Measurements from ENCODE around the gene ALS2.
A peak's percentile ranks its signal among the peaks of the same experiment; 100 is the strongest.
"Not testable (repeated sequence)": the region's sequence is repeated elsewhere in the genome, so short reads cannot be mapped to it uniquely, and the experiment has no call there.

ALS2 gene

GRCh38 chr2:201780674-201781493, at the start of gene ALS2:
TSS of gene ALS2 (minus strand) at chr2:201780933. CDS start at chr2:201768885, 12,048 bp downstream.
- H3K36me3 ChIP-seq (ENCODE audit: control insufficient read depth in 5 of 5, insufficient read depth in 5 of 5, low read length in 5 of 5) = no peaks in the 10 kb centered on the region
- H3K4me3 ChIP-seq (ENCODE audit: low read depth in 1 of 5, low read length in 5 of 5) = peak within 1 kb of the TSS; percentile 94 to 99 (median 97)
- no peaks in the 10 kb centered on the region for H3K27me3 ChIP-seq (ENCODE audit: control insufficient read depth in 5 of 5, insufficient read depth in 4 of 5, low read length in 5 of 5)
- peak within 1 kb of the TSS; percentile 84 for H3K27ac ChIP-seq (ENCODE audit: low read depth, low read length)
- peak within 1 kb of the TSS; percentile 66 to 93 (median 86) for H3K9ac ChIP-seq (ENCODE audit: low read length in 5 of 5)
- no peaks in the 10 kb centered on the region for H3K9me3 ChIP-seq (ENCODE audit: control insufficient read depth in 5 of 5, low read length in 5 of 5)
- H3K4me1 ChIP-seq (ENCODE audit: control insufficient read depth in 5 of 5, insufficient read depth in 5 of 5, low read length in 5 of 5) = peaks cover 2 to 24% (median 20%) of the 10 kb centered on the region in 5 donors

DNA sequence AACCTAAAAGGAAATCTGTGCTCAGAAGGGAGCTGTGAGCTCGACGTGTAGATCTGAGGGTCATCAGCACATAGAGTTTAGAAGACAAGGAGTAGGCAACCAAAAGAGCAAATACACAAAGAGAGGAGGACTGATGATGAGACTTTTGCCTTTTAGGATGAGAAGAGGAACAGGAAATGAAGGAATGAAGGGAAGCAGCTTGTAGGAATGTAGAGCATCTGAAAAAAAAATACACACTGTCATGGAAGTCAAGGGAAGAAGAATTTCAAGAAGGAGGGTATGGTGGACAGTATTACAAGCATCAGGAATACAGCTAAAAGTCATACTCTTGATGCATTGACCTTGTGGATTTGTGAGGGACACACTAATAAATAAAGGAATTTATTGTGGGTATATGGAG, 47.5 kb upstream of the ALS2 start:
- no peak overlapping the region for H3K27ac ChIP-seq (ENCODE audit: low read depth, low read length)
- no peaks in the 10 kb centered on the region for H3K4me1 ChIP-seq (ENCODE audit: control insufficient read depth in 5 of 5, insufficient read depth in 5 of 5, low read length in 5 of 5)
- no peaks in the 10 kb centered on the region for H3K9me3 ChIP-seq (ENCODE audit: control insufficient read depth in 5 of 5, low read length in 5 of 5)
- no peak overlapping the region for H3K9ac ChIP-seq (ENCODE audit: low read length in 5 of 5)
- H3K36me3 ChIP-seq (ENCODE audit: control insufficient read depth in 5 of 5, insufficient read depth in 5 of 5, low read length in 5 of 5) = no peaks in the 10 kb centered on the region
- no peaks in the 10 kb centered on the region for H3K27me3 ChIP-seq (ENCODE audit: control insufficient read depth in 5 of 5, insufficient read depth in 4 of 5, low read length in 5 of 5)
- no peak overlapping the region for H3K4me3 ChIP-seq (ENCODE audit: low read depth in 1 of 5, low read length in 5 of 5)

DNA sequence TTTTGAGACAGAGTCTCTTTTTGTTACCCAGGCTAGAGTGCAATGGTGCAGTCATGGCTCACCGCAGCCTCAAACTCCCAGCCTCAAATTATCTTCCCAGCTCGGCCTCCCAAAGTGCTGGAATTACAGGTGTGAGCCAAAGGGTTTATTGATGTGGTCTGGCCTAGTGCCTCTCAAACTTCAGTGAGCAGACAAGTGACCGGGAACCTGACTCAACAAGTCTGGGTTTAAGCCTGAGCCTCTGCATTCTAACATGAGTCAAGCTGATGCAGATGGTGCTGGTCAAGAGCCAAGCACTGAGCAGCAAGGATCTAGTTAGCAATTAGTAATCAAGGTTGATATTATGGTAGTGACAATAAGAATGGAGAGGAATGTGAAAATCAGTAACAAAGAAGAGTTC, 46.9 kb upstream of the ALS2 start:
- H3K9ac ChIP-seq (ENCODE audit: low read length in 5 of 5) = no peak overlapping the region
- no peaks in the 10 kb centered on the region for H3K27me3 ChIP-seq (ENCODE audit: control insufficient read depth in 5 of 5, insufficient read depth in 4 of 5, low read length in 5 of 5)
- no peak overlapping the region for H3K4me3 ChIP-seq (ENCODE audit: low read depth in 1 of 5, low read length in 5 of 5)
- no peaks in the 10 kb centered on the region for H3K4me1 ChIP-seq (ENCODE audit: control insufficient read depth in 5 of 5, insufficient read depth in 5 of 5, low read length in 5 of 5)
- no peak overlapping the region for H3K27ac ChIP-seq (ENCODE audit: low read depth, low read length)
- H3K36me3 ChIP-seq (ENCODE audit: control insufficient read depth in 5 of 5, insufficient read depth in 5 of 5, low read length in 5 of 5) = no peaks in the 10 kb centered on the region
- no peaks in the 10 kb centered on the region for H3K9me3 ChIP-seq (ENCODE audit: control insufficient read depth in 5 of 5, low read length in 5 of 5)

- Histone ChIP-seq H3K4me3 (ENCODE audit: low read depth in 1 of 5, low read length in 5 of 5) (no peak overlapping the region), H3K9ac (ENCODE audit: low read length in 5 of 5) (no peak overlapping the region), H3K4me1 (ENCODE audit: control insufficient read depth in 5 of 5, insufficient read depth in 5 of 5, low read length in 5 of 5) (no peaks in the 10 kb centered on the region), H3K9me3 (ENCODE audit: control insufficient read depth in 5 of 5, low read length in 5 of 5) (no peaks in the 10 kb centered on the region), H3K27ac (ENCODE audit: low read depth, low read length) (no peak overlapping the region), H3K27me3 (ENCODE audit: control insufficient read depth in 5 of 5, insufficient read depth in 4 of 5, low read length in 5 of 5) (no peaks in the 10 kb centered on the region), H3K36me3 (ENCODE audit: control insufficient read depth in 5 of 5, insufficient read depth in 5 of 5, low read length in 5 of 5) (no peaks in the 10 kb centered on the region)
Observed at GRCh38 chr2:201824212-201824611, 43.5 kb upstream of the ALS2 start.

DNA sequence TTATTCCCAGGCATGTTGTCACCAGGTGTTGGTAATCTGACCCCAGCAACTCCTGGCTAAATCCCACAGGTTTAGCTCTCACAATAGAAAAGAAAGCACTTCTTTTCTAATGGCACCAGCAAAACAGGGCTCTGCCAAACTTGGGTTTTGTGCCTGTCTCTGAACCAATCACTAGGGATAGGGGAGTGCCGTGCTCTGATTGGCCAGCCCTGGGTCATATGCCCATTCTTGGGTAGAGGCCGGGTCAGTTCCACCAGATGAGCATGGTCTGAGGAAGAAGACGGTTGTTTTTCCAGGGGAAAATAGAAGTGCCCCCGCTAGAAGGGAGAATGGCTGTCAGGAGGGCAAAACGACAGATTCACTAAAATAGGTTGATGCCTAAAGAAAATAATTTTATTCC, 40.3 kb upstream of the ALS2 start:
- no peak overlapping the region for H3K27ac ChIP-seq (ENCODE audit: low read depth, low read length)
- H3K9ac ChIP-seq (ENCODE audit: low read length in 5 of 5) = no peak overlapping the region
- no peak overlapping the region for H3K4me3 ChIP-seq (ENCODE audit: low read depth in 1 of 5, low read length in 5 of 5)
- no peaks in the 10 kb centered on the region for H3K36me3 ChIP-seq (ENCODE audit: control insufficient read depth in 5 of 5, insufficient read depth in 5 of 5, low read length in 5 of 5)
- no peaks in the 10 kb centered on the region for H3K4me1 ChIP-seq (ENCODE audit: control insufficient read depth in 5 of 5, insufficient read depth in 5 of 5, low read length in 5 of 5)
- no peaks in the 10 kb centered on the region for H3K27me3 ChIP-seq (ENCODE audit: control insufficient read depth in 5 of 5, insufficient read depth in 4 of 5, low read length in 5 of 5)
- H3K9me3 ChIP-seq (ENCODE audit: control insufficient read depth in 5 of 5, low read length in 5 of 5) = no peaks in the 10 kb centered on the region

DNA sequence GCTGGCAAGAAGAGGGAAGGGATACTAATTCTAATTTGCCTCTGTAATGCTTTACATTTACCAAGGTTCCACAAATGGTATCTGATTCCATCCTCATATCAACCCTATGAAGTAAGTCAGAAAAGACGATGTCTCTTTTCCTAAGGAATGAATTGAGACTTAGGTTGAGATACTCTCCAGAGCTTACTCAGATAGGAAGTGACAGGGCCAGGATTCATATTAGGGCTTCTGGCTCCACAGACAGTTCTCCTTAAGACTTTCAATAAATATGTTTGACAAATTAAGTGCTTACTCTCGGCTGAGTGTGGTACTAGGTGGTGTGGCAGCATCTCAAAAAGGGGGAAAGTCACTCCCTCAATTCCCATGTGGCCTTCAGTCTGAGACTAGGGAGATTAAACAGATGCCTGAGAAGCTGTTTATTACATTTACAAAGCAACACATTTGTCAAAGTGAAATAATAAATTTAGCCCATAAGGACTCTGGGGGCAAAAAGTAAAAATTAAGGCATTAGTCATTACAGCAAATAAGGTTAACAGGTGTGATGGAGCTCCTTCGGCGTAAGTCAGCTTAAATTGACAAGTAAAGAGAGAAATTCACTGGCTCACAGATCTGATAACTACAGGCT, 39.8 kb upstream of the ALS2 start:
- Histone ChIP-seq H3K9me3 (ENCODE audit: control insufficient read depth in 5 of 5, low read length in 5 of 5) (no peaks in the 10 kb centered on the region), H3K4me3 (ENCODE audit: low read depth in 1 of 5, low read length in 5 of 5) (no peak overlapping the region), H3K36me3 (ENCODE audit: control insufficient read depth in 5 of 5, insufficient read depth in 5 of 5, low read length in 5 of 5) (no peaks in the 10 kb centered on the region), H3K27me3 (ENCODE audit: control insufficient read depth in 5 of 5, insufficient read depth in 4 of 5, low read length in 5 of 5) (no peaks in the 10 kb centered on the region), H3K27ac (ENCODE audit: low read depth, low read length) (no peak overlapping the region), H3K4me1 (ENCODE audit: control insufficient read depth in 5 of 5, insufficient read depth in 5 of 5, low read length in 5 of 5) (no peaks in the 10 kb centered on the region), H3K9ac (ENCODE audit: low read length in 5 of 5) (no peak overlapping the region)

DNA sequence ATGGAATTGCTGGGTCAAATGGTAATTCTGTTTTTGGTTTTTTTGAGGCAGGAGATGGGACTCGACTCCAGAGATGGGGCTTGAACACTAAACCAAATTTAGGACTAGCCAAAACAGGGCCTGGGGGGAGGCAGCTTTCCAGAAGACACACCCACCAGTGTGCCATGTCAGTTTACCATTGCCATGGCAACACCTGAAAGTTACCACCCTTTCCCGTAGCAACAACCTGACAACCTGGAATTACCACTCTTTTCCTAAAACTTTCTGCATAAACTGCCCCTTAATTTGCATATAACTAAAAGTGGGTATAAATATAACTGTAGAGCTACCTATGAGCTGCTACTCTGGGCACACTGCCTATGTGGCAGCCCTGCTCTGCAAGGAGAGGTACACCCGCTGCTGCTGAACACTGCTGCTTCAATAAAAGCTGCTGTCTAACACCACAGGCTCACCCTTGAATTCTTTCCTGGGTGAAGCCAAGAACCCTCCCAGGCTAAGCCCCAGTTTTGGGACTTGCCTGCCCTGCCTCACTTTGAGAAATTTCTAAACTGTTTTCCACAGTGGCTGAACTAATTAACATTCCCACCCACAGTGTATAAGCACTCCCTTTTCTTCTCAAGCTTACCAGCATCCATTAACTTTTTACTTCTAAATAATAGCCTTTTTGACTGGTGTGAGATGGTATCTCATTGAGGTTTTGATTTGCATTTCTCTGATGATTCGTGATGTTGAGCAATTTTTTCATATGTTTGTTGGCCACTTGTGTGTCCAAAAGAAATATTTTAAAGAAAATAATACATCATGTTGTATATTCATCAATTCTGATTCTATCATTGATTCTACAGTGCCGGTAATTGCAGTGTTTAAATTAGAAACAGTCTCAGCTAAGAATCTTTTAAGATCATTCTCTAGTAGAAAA, 36.2 kb upstream of the ALS2 start:
- Histone ChIP-seq H3K9ac (ENCODE audit: low read length in 5 of 5) (no peak overlapping the region), H3K27ac (ENCODE audit: low read depth, low read length) (no peak overlapping the region), H3K4me1 (ENCODE audit: control insufficient read depth in 5 of 5, insufficient read depth in 5 of 5, low read length in 5 of 5) (peaks cover 0 to 4% (median 0%) of the 10 kb centered on the region in 5 donors), H3K27me3 (ENCODE audit: control insufficient read depth in 5 of 5, insufficient read depth in 4 of 5, low read length in 5 of 5) (no peaks in the 10 kb centered on the region), H3K9me3 (ENCODE audit: control insufficient read depth in 5 of 5, low read length in 5 of 5) (no peaks in the 10 kb centered on the region), H3K4me3 (ENCODE audit: low read depth in 1 of 5, low read length in 5 of 5) (no peak overlapping the region), H3K36me3 (ENCODE audit: control insufficient read depth in 5 of 5, insufficient read depth in 5 of 5, low read length in 5 of 5) (no peaks in the 10 kb centered on the region)

DNA sequence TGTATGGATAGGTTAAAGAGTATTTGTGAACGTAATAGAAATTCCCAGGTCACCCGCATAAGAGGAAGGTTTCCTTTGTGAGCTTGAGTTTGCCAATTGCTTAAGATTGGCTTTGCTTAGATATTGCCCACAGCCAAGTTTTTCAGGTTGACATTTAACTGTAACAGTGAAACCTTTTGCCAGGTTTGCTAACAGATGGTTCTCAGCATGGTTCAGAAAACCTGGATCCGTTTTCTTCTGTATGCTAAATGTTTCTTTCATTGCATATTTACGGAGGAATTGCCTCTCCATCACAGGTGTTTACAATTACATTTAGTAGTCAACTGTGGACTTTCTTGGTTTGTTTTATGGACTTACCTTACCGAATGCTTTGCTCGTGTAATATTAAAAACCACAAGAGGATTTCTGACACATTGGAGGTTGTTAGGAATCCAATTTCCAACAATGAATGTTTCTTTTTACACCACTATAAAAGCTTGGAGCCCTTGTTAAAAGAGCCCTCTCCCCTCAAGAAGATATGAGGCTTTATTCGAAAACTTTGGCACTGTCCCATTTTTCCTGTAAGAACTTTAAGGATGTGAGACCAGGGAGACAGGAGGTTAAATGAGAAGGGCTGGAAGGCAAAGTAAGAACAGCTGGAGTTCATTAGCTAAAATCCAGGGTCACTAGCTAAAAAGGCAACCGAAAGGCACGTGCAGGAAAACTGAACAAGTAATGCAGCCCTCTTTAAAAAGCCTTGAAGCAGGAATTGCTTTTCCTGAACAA, 33.4 kb upstream of the ALS2 start:
- H3K9ac ChIP-seq (ENCODE audit: low read length in 5 of 5) = no peak overlapping the region
- H3K36me3 ChIP-seq (ENCODE audit: control insufficient read depth in 5 of 5, insufficient read depth in 5 of 5, low read length in 5 of 5) = no peaks in the 10 kb centered on the region
- no peaks in the 10 kb centered on the region for H3K9me3 ChIP-seq (ENCODE audit: control insufficient read depth in 5 of 5, low read length in 5 of 5)
- H3K4me1 ChIP-seq (ENCODE audit: control insufficient read depth in 5 of 5, insufficient read depth in 5 of 5, low read length in 5 of 5) = peaks cover 0 to 4% (median 0%) of the 10 kb centered on the region in 5 donors
- H3K27ac ChIP-seq (ENCODE audit: low read depth, low read length) = no peak overlapping the region
- no peaks in the 10 kb centered on the region for H3K27me3 ChIP-seq (ENCODE audit: control insufficient read depth in 5 of 5, insufficient read depth in 4 of 5, low read length in 5 of 5)
- H3K4me3 ChIP-seq (ENCODE audit: low read depth in 1 of 5, low read length in 5 of 5) = no peak overlapping the region

- H3K36me3 ChIP-seq (ENCODE audit: control insufficient read depth in 5 of 5, insufficient read depth in 5 of 5, low read length in 5 of 5) = not testable (repeated sequence)
Observed at GRCh38 chr2:201810604-201811003, 29.9 kb upstream of the ALS2 start.

More at GRCh38 chr2:201810604-201811003, 29.9 kb upstream of the ALS2 start:
- not testable (repeated sequence) for H3K4me3 ChIP-seq (ENCODE audit: low read depth in 1 of 5, low read length in 5 of 5); H3K27ac ChIP-seq (ENCODE audit: low read depth, low read length); H3K9me3 ChIP-seq (ENCODE audit: control insufficient read depth in 5 of 5, low read length in 5 of 5); H3K9ac ChIP-seq (ENCODE audit: low read length in 5 of 5); H3K27me3 ChIP-seq (ENCODE audit: control insufficient read depth in 5 of 5, insufficient read depth in 4 of 5, low read length in 5 of 5)
- peaks cover 7 to 24% (median 22%) of the 10 kb centered on the region in 5 donors for H3K4me1 ChIP-seq (ENCODE audit: control insufficient read depth in 5 of 5, insufficient read depth in 5 of 5, low read length in 5 of 5)

Data from subcutaneous abdominal adipose tissue (tissue), 5 donors.